HT-29 (cell line): ENCODE results near the gene WWOX. TPM values are rescaled to one million over a fixed set of nuclear protein-coding genes. Genes with fewer than 3 reads are reported as not detected.
"Not testable (repeated sequence)": the region's sequence is repeated elsewhere in the genome, so short reads cannot be mapped to it uniquely, and the experiment has no call there.

ENCODE experiments used
- DNase-seq: peaks from one replicate; pipeline ENCODE4 v3.0.0-alpha.2; 2015; ENCODE audit warnings: low spot score
- total RNA-seq: library from RNA; depleted of rRNA; stranded (reverse); fragments of >200 nt; shearing (Covaris generic); gene quantifications from 2 replicates; pipeline ENCODE4 v1.2.3, GENCODE V29; 2014

Gene WWOX
- total RNA-seq, 1 experiment from 2014 or later: 27.3 TPM

- no peak for DNase-seq
Observed at GRCh38 chr16:78672779-78673556, 573.5 kb downstream of the WWOX start.

- DNase-seq: no peak
Observed at GRCh38 chr16:78673884-78674283, 574.4 kb downstream of the WWOX start.

- DNase-seq: no peak
Observed at GRCh38 chr16:78675312-78675711, 575.9 kb downstream of the WWOX start.

- DNase-seq: no peak
Observed at GRCh38 chr16:78675951-78676792, 576.7 kb downstream of the WWOX start.

GRCh38 chr16:78677181-78677731 is 577.8 kb downstream of the WWOX start:
- DNase-seq: no peak

GRCh38 chr16:78679546-78679945 is 580.1 kb downstream of the WWOX start:
- no peak for DNase-seq

- DNase-seq: no peak
Observed at GRCh38 chr16:78681743-78682142, 582.3 kb downstream of the WWOX start.

GRCh38 chr16:78684030-78684611 is 584.7 kb downstream of the WWOX start:
- DNase-seq: no peak

GRCh38 chr16:78684655-78685375 is 585.4 kb downstream of the WWOX start:
- no peak for DNase-seq

GRCh38 chr16:78686601-78687000 is 587.1 kb downstream of the WWOX start:
- DNase-seq: no peak

GRCh38 chr16:78689028-78689427 is 589.6 kb downstream of the WWOX start:
- no peak for DNase-seq

- DNase-seq: no peak
Observed at GRCh38 chr16:78689536-78689935, 590.1 kb downstream of the WWOX start.

- DNase-seq: no peak
Observed at GRCh38 chr16:78690510-78690909, 591.1 kb downstream of the WWOX start.

GRCh38 chr16:78691746-78692145 is 592.3 kb downstream of the WWOX start:
- not testable (repeated sequence) for DNase-seq

GRCh38 chr16:78693496-78693895 is 594.0 kb downstream of the WWOX start:
- DNase-seq: no peak

- DNase-seq: no peak
Observed at GRCh38 chr16:78694414-78694813, 595.0 kb downstream of the WWOX start.

- no peak for DNase-seq
Observed at GRCh38 chr16:78695391-78695790, 595.9 kb downstream of the WWOX start.

- no peak for DNase-seq
Observed at GRCh38 chr16:78696797-78697196, 597.3 kb downstream of the WWOX start.

GRCh38 chr16:78697426-78697825 is 598.0 kb downstream of the WWOX start:
- no peak for DNase-seq

GRCh38 chr16:78703936-78704335 is 604.5 kb downstream of the WWOX start:
- DNase-seq: no peak

GRCh38 chr16:78704416-78704815 is 605.0 kb downstream of the WWOX start:
- DNase-seq: no peak
